Right cardiac atrium (tissue), 5 donors: ENCODE results near the gene IER3. TPM values are rescaled to one million over a fixed set of nuclear protein-coding genes. Genes with fewer than 3 reads are reported as not detected.

Source experiments
- ATAC-seq, 2 donors: fragments of 200-7000 bp; cut with Tn5 transposase; one replicate each; pipeline versions ENCODE4 v1.8.0 to v1.9.1; 2020; ENCODE audit warnings: moderate library complexity in 2 of 2, mild to moderate bottlenecking in 1 of 2
- DNase-seq, 3 donors: peaks; one replicate each; pipeline ENCODE4 v3.0.0-alpha.2; 2020
- H3K27ac ChIP-seq: one replicate; pipeline ENCODE4 v1.5.1; 2013; ENCODE audit warnings: mild to moderate bottlenecking, low read length, control low read depth, moderate library complexity
- H3K27me3 ChIP-seq: one replicate; pipeline ENCODE4 v1.6.1; 2013; ENCODE audit not compliant: control insufficient read depth, insufficient read depth
- H3K4me1 ChIP-seq: one replicate; pipeline ENCODE4 v1.6.1; 2013; ENCODE audit warnings: low read length; ENCODE audit not compliant: control insufficient read depth, insufficient read depth
- H3K4me3 ChIP-seq: one replicate; pipeline ENCODE4 v1.5.1; 2013; ENCODE audit warnings: low read length, control low read depth
- H3K9me3 ChIP-seq: one replicate; pipeline ENCODE4 v1.6.1; 2013; ENCODE audit warnings: low read length; ENCODE audit not compliant: control insufficient read depth
- WGBS: extraction: QIAGEN DNeasy Blood & Tissue Kit; methylation state at CpG from one replicate; pipeline ENCODE4 v1.1.7; 2013; 5-methylcytosine and 5-hydroxymethylcytosine counted together
- intact Hi-C, 4 donors: fragments of 100-400 bp; cut with DNase I; formaldehyde crosslinking; loops; one replicate each; pipeline versions ENCODE4 v1.11.0 to v1.14.0; 2022 to 2023
- polyA plus RNA-seq: library from polyadenylated mRNA; stranded (reverse); fragments of 200-250 nt; gene quantifications from one replicate; pipeline ENCODE4 v1.2.3, GENCODE V29; 2013
- total RNA-seq, 4 donors: library from RNA; stranded (reverse); fragmentation: NEBNext Ultra II Directional; extraction: Animal tissue kit (Norgen Biotek cat#: 25700); gene quantifications; one replicate each; pipeline ENCODE4 v1.2.1, GENCODE V29; 2021
- donor health status: healthy with polysubstance abuse.
- donor health status: DM: no; HTN: yes; CAD: no.
- donor health status: DM: no; HTN: no; CAD: no.
- donor health status: DM: no; HTN: yes; CAD: no; lungs with severe emphysema.
- donor health status: DM: yes; HTN: yes; CAD: no.

Gene IER3
- total and polyA plus RNA-seq, 5 donors: 22.4 to 63.6 (median 43.4) TPM

DNA sequence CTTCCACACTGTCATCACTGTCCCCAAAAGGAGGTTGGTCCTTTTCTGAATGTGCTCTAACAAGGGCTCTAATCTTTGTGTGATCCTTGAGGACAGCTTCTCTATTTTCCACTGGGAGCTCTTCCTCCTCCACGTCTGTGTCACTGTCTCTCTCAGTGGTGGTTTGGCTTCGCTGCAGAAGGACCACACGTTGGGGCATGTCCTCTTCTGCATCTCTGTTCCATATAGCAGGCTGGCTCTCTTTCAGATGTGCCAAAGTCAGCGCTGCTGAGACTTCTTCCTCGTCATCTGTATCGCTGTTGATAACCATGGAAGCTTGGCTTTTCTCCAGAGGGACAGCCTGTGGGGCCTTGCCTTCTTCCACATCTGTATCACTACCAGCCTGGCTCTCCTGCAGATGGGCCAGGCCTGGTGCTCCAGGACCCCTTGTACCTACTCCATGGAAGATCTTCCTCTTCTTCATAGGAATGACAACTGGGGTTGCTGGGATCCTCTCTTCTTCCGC, 31.9 kb downstream of the IER3 start:
- intact Hi-C loops: no loop called here
- DNase-seq: peak in 1 of 3 donors; percentile 6
- Histone ChIP-seq H3K27ac (no peak overlapping the region), H3K4me1 (no peaks in the 10 kb centered on the region), H3K4me3 (no peak overlapping the region), H3K9me3 (no peaks in the 10 kb centered on the region), H3K27me3 (no peaks in the 10 kb centered on the region)
- ATAC-seq: no peak
- 57% methylated on average over 7 of the region's 7 CpGs for WGBS

- intact Hi-C loops: no loop called here
- DNase-seq (peak in 1 of 3 donors; percentile 7), ATAC-seq (no peak)
- no peak overlapping the region for H3K4me3 ChIP-seq
- no peaks in the 10 kb centered on the region for H3K27me3 ChIP-seq
- no peak overlapping the region for H3K27ac ChIP-seq
- 90% methylated on average over 1 of the region's 1 CpG for WGBS
- H3K4me1 ChIP-seq: no peaks in the 10 kb centered on the region
- no peaks in the 10 kb centered on the region for H3K9me3 ChIP-seq
Measured at GRCh38 chr6:30711758-30712380, 32.5 kb downstream of the IER3 start.

DNA sequence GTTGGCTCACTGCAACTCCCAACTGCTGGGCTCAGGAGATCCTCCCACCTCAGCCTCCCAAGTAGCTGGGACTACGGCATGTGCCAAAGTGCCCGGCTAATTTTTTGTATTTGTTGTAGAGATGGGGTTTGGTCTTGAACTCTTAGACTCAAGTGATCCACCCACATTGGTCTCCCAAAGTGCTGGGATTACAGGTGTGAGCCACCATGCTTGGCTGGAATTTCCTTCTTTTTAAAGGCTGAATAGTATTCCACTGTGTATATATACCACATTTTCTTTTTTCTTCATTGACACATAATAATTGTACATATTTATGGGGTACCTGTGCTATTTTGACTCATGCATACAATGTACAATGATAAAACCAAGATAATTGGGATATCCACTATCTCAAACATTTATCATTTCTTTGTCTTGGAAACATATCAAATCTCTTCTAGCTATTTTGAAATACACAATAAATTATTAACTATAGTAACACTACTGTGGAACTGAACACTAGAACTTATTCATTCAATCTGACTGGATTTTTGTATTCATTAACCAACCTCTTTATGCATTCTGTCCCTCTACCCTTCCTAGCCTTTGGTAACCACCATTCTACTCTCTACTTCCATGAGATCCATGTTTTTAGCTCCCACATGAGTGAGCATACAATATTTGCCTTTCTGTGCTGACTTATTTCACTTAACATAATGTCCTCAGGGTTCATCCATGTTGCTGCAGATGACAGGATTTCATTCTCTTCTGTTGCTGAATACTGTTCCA, 35.1 kb downstream of the IER3 start:
- no peaks in the 10 kb centered on the region for H3K27me3 ChIP-seq
- H3K27ac ChIP-seq: no peak overlapping the region
- ATAC-seq (no peak), DNase-seq (peak in 1 of 3 donors; percentile 9)
- intact Hi-C loops: no loop called here
- no peaks in the 10 kb centered on the region for H3K9me3 ChIP-seq
- no peaks in the 10 kb centered on the region for H3K4me1 ChIP-seq
- WGBS: 99% methylated on average over 2 of the region's 2 CpGs
- H3K4me3 ChIP-seq: no peak overlapping the region

- Histone ChIP-seq H3K27ac (no peak overlapping the region), H3K4me1 (no peaks in the 10 kb centered on the region), H3K9me3 (no peaks in the 10 kb centered on the region), H3K27me3 (no peaks in the 10 kb centered on the region), H3K4me3 (no peak overlapping the region)
- DNase-seq (peak in 2 of 3 donors; percentile 17 to 19), ATAC-seq (peak in 1 of 2 donors; percentile 10)
- intact Hi-C loops: no loop called here
- 78% methylated on average over 6 of the region's 6 CpGs for WGBS
Measured at GRCh38 chr6:30707281-30707850, 37.0 kb downstream of the IER3 start.

DNA sequence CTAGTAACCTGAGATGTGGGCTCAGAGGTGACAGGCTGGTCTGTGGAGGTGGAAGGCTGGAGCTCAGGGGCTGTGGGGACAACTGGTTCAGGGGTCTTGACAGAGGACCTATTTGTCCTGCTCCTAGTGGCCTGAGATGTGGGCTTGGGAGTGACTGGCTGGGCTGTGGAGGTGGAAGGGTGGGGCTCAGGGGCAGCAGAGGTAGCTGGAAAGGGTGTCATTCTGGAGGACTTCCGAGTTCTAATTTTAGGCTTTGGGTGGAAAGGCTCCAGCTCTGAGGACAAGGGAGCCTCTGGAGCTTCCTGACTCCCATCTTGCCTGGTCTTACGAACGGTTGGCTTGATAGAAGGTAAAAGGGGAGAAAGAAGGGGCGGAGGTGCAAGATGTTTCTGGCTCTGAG, 38.7 kb downstream of the IER3 start:
- Histone ChIP-seq H3K9me3 (no peaks in the 10 kb centered on the region), H3K4me1 (no peaks in the 10 kb centered on the region), H3K27ac (peak overlapping the region; percentile 23), H3K4me3 (no peak overlapping the region), H3K27me3 (no peaks in the 10 kb centered on the region)
- WGBS: 76% methylated on average over 4 of the region's 4 CpGs
- ATAC-seq: peak in 1 of 2 donors; percentile 58
- DNase-seq: peak in 2 of 3 donors; percentile 13 to 47
- intact Hi-C loops: no loop called here

DNA sequence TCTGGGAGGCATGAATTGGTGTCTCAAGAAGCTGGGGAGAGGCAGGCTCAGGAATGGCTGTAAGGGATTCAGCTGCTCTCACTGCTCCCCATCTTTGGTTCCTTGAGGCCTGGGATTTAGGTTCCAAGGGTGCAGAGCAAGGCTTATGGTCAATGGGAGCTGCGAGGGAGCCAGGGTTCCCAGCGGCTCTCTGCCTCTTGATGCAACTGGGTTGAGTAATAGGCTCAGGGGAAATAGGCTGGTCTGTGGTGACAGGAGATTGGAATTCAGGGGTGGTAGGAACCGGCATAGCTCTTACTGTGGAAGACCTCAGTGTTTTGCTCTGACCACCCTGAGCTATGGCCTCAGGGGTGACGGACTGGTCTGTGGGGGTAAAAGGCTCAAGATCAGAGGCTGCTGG, 40.5 kb downstream of the IER3 start:
- H3K27me3 ChIP-seq: no peaks in the 10 kb centered on the region
- ATAC-seq: no peak
- H3K27ac ChIP-seq: no peak overlapping the region
- intact Hi-C loops: no loop called here
- peak in 2 of 3 donors; percentile 3 to 21 for DNase-seq
- H3K4me1 ChIP-seq: no peaks in the 10 kb centered on the region
- WGBS: 91% methylated on average over 4 of the region's 4 CpGs
- no peak overlapping the region for H3K4me3 ChIP-seq
- no peaks in the 10 kb centered on the region for H3K9me3 ChIP-seq

- Histone ChIP-seq H3K4me1 (no peaks in the 10 kb centered on the region), H3K9me3 (no peaks in the 10 kb centered on the region), H3K27ac (no peak overlapping the region), H3K4me3 (no peak overlapping the region), H3K27me3 (no peaks in the 10 kb centered on the region)
- WGBS: 97% methylated on average over 10 of the region's 10 CpGs
- intact Hi-C loops: no loop called here
- peak in 2 of 3 donors; percentile 24 to 25 for DNase-seq
- peak in 1 of 2 donors; percentile 12 for ATAC-seq
Measured at GRCh38 chr6:30703011-30703410, 41.3 kb downstream of the IER3 start.

DNA sequence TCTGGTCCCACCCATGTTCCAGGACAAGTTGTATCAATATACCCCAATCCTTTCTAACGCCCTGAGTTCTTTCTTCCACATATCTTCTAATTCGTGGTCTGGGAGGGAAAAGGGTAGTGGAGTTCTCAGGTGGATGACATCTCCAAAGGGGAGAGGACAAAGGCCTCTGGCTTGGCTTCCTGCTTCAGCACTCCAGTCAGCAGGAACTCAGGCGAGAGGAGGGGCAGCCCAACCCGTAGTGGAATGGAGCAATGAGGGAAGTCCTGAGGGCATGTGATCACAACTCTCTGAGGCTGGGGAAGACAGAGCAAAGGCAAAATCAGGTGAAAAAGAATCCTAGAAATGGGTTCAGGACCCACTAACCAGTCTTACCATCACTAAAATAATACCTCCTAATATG, 44.0 kb downstream of the IER3 start:
- intact Hi-C loops: no loop called here
- H3K27ac ChIP-seq: no peak overlapping the region
- 54% methylated on average over 4 of the region's 4 CpGs for WGBS

DNA sequence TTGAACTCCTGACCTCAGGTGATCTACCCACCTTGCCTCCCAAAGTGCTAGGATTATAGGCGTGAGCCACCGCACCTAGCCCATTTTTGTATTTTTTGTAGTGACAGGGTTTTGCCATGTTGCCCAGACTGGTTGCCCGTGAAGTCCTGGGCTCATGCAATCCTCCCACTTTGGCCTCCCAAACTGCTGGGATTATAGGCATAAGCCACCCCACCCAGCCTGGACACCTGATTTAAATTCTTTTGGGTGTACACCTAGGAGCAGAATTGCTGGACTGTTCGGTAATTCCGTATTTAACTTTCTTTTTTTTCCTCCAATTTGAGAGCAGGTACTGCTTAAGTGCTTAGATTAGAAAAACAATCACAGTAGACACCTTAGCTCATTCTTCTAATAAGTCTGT, 47.9 kb downstream of the IER3 start:
- Histone ChIP-seq H3K4me1 (no peaks in the 10 kb centered on the region), H3K27me3 (no peaks in the 10 kb centered on the region), H3K4me3 (no peak overlapping the region), H3K9me3 (no peaks in the 10 kb centered on the region), H3K27ac (no peak overlapping the region)
- peak in 2 of 3 donors; percentile 20 to 32 for DNase-seq
- intact Hi-C loops: no loop called here
- ATAC-seq: no peak
- WGBS: 95% methylated on average over 5 of the region's 5 CpGs

More for the DNA sequence above, 44.0 kb downstream of the IER3 start:
- H3K9me3 ChIP-seq: no peaks in the 10 kb centered on the region
- peak; percentile 65 to 79 for ATAC-seq
- H3K27me3 ChIP-seq: no peaks in the 10 kb centered on the region
- no peak overlapping the region for H3K4me3 ChIP-seq
- peak in 2 of 3 donors; percentile 60 to 65 for DNase-seq
- no peaks in the 10 kb centered on the region for H3K4me1 ChIP-seq
